ENCODE measurements around the gene APMAP. TPM values are rescaled to one million over a fixed set of nuclear protein-coding genes. Genes with fewer than 3 reads are reported as not detected.

Gene APMAP
- total and polyA plus RNA-seq, 2 experiments from 2014 or later: 110 to 123 TPM

DNA sequence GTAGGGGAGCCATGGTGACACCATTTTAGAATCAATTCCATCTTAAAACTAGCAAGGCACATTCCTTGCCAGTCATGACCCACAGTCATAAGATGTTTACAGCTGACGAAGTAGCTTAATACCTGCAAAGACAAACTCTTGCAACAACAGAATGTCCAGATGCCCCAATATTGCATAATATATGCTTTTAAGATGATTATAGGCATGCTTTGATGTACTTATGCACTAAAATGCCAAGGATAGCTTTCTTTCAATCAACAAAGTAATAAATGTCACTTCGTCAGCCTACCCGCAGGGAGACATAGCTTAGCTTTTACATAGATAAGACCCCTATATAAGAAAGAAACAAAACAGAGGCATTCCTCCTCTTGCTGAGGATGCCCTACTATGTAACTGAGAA, 38.7 kb upstream of the APMAP start:
- peaks cover 19% of the 10 kb centered on the region for H3K79me2 ChIP-seq
- no peak overlapping the region for H2AFZ ChIP-seq
- WGBS (ENCODE audit: low lambda C conversion rate, missing lambda C conversion rate): 43% methylated on average over 3 of the region's 3 CpGs
- H3K4me3 ChIP-seq: no peak overlapping the region
- H3K4me1 ChIP-seq (ENCODE audit: insufficient read depth): peaks cover 25% of the 10 kb centered on the region
- H3K27ac ChIP-seq: peak overlapping the region; percentile 50
- no peak overlapping the region for H3K4me2 ChIP-seq
- no peaks in the 10 kb centered on the region for H3K9me3 ChIP-seq (ENCODE audit: low read depth)
- no peak for DNase-seq (ENCODE audit: low spot score)
- H4K20me1 ChIP-seq (ENCODE audit: insufficient read depth, poor library complexity, severe bottlenecking): no peaks in the 10 kb centered on the region
- H3K9me2 ChIP-seq (replicated peaks; ENCODE audit: insufficient read depth): no peaks in the 10 kb centered on the region
- no peaks in the 10 kb centered on the region for H3K36me3 ChIP-seq (replicated peaks; ENCODE audit: insufficient read depth, low read depth)
- TF ChIP-seq EZH2phosphoT487 (IDR thresholded peaks at IDR 0.05; ENCODE audit: low read depth, severe bottlenecking, unreplicated experiment) (no peak), EZH2 (IDR thresholded peaks at IDR 0.05; ENCODE audit: borderline replicate concordance) (no peak)
- TF ChIP-seq, protein P1, sequence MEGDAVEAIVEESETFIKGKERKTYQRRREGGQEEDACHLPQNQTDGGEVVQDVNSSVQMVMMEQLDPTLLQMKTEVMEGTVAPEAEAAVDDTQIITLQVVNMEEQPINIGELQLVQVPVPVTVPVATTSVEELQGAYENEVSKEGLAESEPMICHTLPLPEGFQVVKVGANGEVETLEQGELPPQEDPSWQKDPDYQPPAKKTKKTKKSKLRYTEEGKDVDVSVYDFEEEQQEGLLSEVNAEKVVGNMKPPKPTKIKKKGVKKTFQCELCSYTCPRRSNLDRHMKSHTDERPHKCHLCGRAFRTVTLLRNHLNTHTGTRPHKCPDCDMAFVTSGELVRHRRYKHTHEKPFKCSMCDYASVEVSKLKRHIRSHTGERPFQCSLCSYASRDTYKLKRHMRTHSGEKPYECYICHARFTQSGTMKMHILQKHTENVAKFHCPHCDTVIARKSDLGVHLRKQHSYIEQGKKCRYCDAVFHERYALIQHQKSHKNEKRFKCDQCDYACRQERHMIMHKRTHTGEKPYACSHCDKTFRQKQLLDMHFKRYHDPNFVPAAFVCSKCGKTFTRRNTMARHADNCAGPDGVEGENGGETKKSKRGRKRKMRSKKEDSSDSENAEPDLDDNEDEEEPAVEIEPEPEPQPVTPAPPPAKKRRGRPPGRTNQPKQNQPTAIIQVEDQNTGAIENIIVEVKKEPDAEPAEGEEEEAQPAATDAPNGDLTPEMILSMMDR (IDR thresholded peaks at IDR 0.05; ENCODE audit: poor library complexity): no peak
- no peaks in the 10 kb centered on the region for H3K27me3 ChIP-seq

GRCh38 chr20:25030649-25031207, 38.2 kb upstream of the APMAP start:
- no peak for DNase-seq (ENCODE audit: low spot score)
- no peaks in the 10 kb centered on the region for H3K9me3 ChIP-seq (ENCODE audit: low read depth)
- H3K27ac ChIP-seq: peak overlapping the region; percentile 36
- H3K4me3 ChIP-seq: no peak overlapping the region
- H3K79me2 ChIP-seq: peaks cover 19% of the 10 kb centered on the region
- H4K20me1 ChIP-seq (ENCODE audit: insufficient read depth, poor library complexity, severe bottlenecking): no peaks in the 10 kb centered on the region
- no peak overlapping the region for H3K4me2 ChIP-seq
- no peak overlapping the region for H2AFZ ChIP-seq
- peaks cover 24% of the 10 kb centered on the region for H3K4me1 ChIP-seq (ENCODE audit: insufficient read depth)
- no peaks in the 10 kb centered on the region for H3K27me3 ChIP-seq
- WGBS (ENCODE audit: low lambda C conversion rate, missing lambda C conversion rate): 91% methylated on average over 8 of the region's 8 CpGs
- TF ChIP-seq EZH2phosphoT487 (IDR thresholded peaks at IDR 0.05; ENCODE audit: low read depth, severe bottlenecking, unreplicated experiment): no peak
- TF ChIP-seq, protein P1 (IDR thresholded peaks at IDR 0.05; ENCODE audit: poor library complexity): no peak
- TF ChIP-seq EZH2 (IDR thresholded peaks at IDR 0.05; ENCODE audit: borderline replicate concordance): no peak
- no peaks in the 10 kb centered on the region for H3K9me2 ChIP-seq (replicated peaks; ENCODE audit: insufficient read depth)
- H3K36me3 ChIP-seq (replicated peaks; ENCODE audit: insufficient read depth, low read depth): no peaks in the 10 kb centered on the region

- Histone ChIP-seq H3K9me3 (ENCODE audit: low read depth) (no peaks in the 10 kb centered on the region), H3K36me3 (replicated peaks; ENCODE audit: insufficient read depth, low read depth) (no peaks in the 10 kb centered on the region), H2AFZ (no peak overlapping the region), H3K4me1 (ENCODE audit: insufficient read depth) (peaks cover 24% of the 10 kb centered on the region), H4K20me1 (ENCODE audit: insufficient read depth, poor library complexity, severe bottlenecking) (no peaks in the 10 kb centered on the region), H3K4me3 (no peak overlapping the region), H3K4me2 (no peak overlapping the region), H3K9me2 (replicated peaks; ENCODE audit: insufficient read depth) (no peaks in the 10 kb centered on the region), H3K27me3 (no peaks in the 10 kb centered on the region), H3K27ac (no peak overlapping the region), H3K79me2 (peaks cover 20% of the 10 kb centered on the region)
- TF ChIP-seq EZH2phosphoT487 (IDR thresholded peaks at IDR 0.05; ENCODE audit: low read depth, severe bottlenecking, unreplicated experiment) (no peak), EZH2 (IDR thresholded peaks at IDR 0.05; ENCODE audit: borderline replicate concordance) (no peak)
- TF ChIP-seq, protein P1 (IDR thresholded peaks at IDR 0.05; ENCODE audit: poor library complexity): no peak
- DNase-seq (ENCODE audit: low spot score): no peak
- WGBS (ENCODE audit: low lambda C conversion rate, missing lambda C conversion rate): 96% methylated on average over 5 of the region's 5 CpGs
These were observed 37.6 kb upstream of the APMAP start for GRCh38 chr20:25030007-25030648.
